ENCODE results near the gene CSAG3.
"Not testable (repeated sequence)": the region's sequence is repeated elsewhere in the genome, so short reads cannot be mapped to it uniquely, and the experiment has no call there.

DNA sequence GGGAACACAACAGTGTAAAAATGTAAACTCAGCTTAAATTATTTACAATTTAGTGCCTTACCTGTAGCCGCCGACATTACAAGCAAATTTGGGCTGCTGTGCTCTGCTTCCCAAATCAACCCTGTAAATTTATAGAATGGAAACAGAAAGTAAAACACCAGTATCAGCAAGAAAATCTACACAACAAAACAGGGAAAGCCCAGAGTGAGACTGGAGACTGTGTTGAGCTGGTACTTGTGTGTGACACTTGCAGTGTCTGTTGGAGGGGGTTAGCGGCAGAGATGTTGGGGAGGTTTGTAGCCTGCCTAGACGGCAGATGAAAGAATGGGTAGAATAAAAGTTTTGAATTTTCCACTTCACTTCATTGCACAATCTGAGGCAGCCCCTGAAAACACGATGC is 45.8 kb upstream of the CSAG3 start:
- TF ChIP-seq POLR2AphosphoS5 (IDR thresholded peaks at IDR 0.05; ENCODE audit: low read depth, low read length); TAF1 (IDR thresholded peaks at IDR 0.05; ENCODE audit: borderline replicate concordance, low read depth, low read length); POLR2A (IDR thresholded peaks at IDR 0.05; ENCODE audit: low read depth, low read length): not testable (repeated sequence)
